Mammary epithelial cell (primary cell): ENCODE measurements around the gene UGGT1.

ENCODE experiments used
- CTCF ChIP-seq, 2 donors: IDR thresholded peaks in 1 of 2; conservative IDR thresholded peaks in 1 of 2; 2 replicates each; pipeline ENCODE4 v1.5.1; 2011 to 2012; ENCODE audit warnings: inconsistent platforms in 2 of 2, low read length in 2 of 2, mild to moderate bottlenecking in 2 of 2, control low read depth in 1 of 2, low read depth in 1 of 2; ENCODE audit not compliant: insufficient read depth in 1 of 2; ENCODE audit errors: extremely low read depth in 1 of 2
- EZH2 ChIP-seq: IDR thresholded peaks from 2 replicates; pipeline ENCODE4 v1.6.1; 2012; ENCODE audit warnings: low read length, inconsistent platforms, borderline replicate concordance

GRCh38 chr2:128199141-128199540, 108.1 kb downstream of the UGGT1 start:
- TF ChIP-seq EZH2 (no peak), CTCF (conservative IDR thresholded peaks at IDR 0.05 in 1 of 2, IDR thresholded peaks at IDR 0.05 in 1 of 2; ENCODE audit: extremely low read depth in 1 of 2, insufficient read depth in 1 of 2, low read depth in 1 of 2, low read length in 2 of 2) (no peak)
